HEK293T (cell line): ENCODE results near the gene PDE6A.
"Not testable (repeated sequence)": the region's sequence is repeated elsewhere in the genome, so short reads cannot be mapped to it uniquely, and the experiment has no call there.

Experiments
- ELF4 ChIP-seq: fragments of 450-650 bp; IDR thresholded peaks from 2 replicates; pipeline ENCODE4 v1.6.1; 2017; ENCODE audit warnings: antibody characterized with exemption
- FOXA1 ChIP-seq: fragments of 450-650 bp; IDR thresholded peaks from 2 replicates; pipeline ENCODE4 v1.6.1; 2016; ENCODE audit warnings: mild to moderate bottlenecking
- FOXM1 ChIP-seq: fragments of 450-650 bp; IDR thresholded peaks from 2 replicates; pipeline ENCODE4 v1.6.1; 2017; ENCODE audit warnings: mild to moderate bottlenecking, borderline replicate concordance
- LEF1 ChIP-seq: fragments of 450-650 bp; IDR thresholded peaks from 2 replicates; pipeline ENCODE4 v1.6.1; 2017; ENCODE audit warnings: mild to moderate bottlenecking, borderline replicate concordance
- SUZ12 ChIP-seq: fragments of 450-650 bp; IDR thresholded peaks from 2 replicates; pipeline ENCODE4 v1.6.1; 2016; ENCODE audit warnings: mild to moderate bottlenecking

DNA sequence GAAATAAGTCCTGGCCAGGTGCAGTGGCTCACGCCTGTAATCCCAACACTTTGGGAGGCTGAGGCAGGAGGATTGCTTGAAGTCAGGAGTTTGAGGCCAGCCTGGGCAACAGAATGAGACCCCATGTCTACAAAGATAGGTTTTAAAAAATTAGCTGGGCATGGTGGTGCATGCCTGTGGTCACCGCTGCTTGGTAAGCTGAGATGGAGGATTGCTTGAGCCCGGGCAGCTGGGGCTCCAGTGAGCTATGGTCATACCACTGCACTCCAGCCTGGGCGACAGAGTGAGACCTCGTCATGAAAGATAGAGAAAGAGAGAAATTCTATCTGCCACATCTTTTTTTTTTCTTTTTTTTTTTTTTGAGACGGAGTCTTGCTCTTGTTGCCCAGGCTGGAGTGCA is 86.1 kb downstream of the PDE6A start:
- TF ChIP-seq FOXA1, LEF1, SUZ12, FOXM1, ELF4: not testable (repeated sequence)
